Tibial nerve (tissue), 4 donors: ENCODE data around the gene BAIAP2L2. TPM values are rescaled to one million over a fixed set of nuclear protein-coding genes. Genes with fewer than 3 reads are reported as not detected.

Source experiments
- DNase-seq, 2 donors: peaks; one replicate each; pipeline ENCODE4 v3.0.0-alpha.2; 2019; ENCODE audit warnings: low spot score in 2 of 2
- H3K27ac ChIP-seq, 4 donors: fragments of 200-600 bp; sonication (generic) in 3 of 4; one replicate each; pipeline ENCODE4 v1.5.1; 2017 to 2019; ENCODE audit warnings: mild to moderate bottlenecking in 1 of 4
- H3K27me3 ChIP-seq, 2 donors: fragments of 200-600 bp; sonication (generic) in 1 of 2; one replicate each; pipeline versions ENCODE4 v1.5.1 to v1.6.0; 2017 to 2019
- H3K36me3 ChIP-seq, 3 donors: fragments of 200-600 bp; sonication (generic); one replicate each; pipeline ENCODE4 v1.5.1; 2018 to 2019
- H3K4me1 ChIP-seq, 4 donors: fragments of 200-600 bp; sonication (generic) in 3 of 4; one replicate each; pipeline ENCODE4 v1.5.1; 2017 to 2019
- H3K4me3 ChIP-seq, 4 donors: fragments of 200-600 bp; sonication (generic) in 3 of 4; one replicate each; pipeline ENCODE4 v1.5.1; 2017 to 2019; ENCODE audit warnings: mild to moderate bottlenecking in 1 of 4, moderate library complexity in 1 of 4
- H3K9me3 ChIP-seq, 4 donors: fragments of 200-600 bp; sonication (generic) in 3 of 4; one replicate each; pipeline ENCODE4 v1.5.1; 2017 to 2019
- CTCF ChIP-seq, 5 experiments: fragments of 200-600 bp in 3 of 5; fragments of 450-650 bp in 2 of 5; sonication (generic) in 3 of 5; IDR thresholded peaks; one replicate each; pipeline ENCODE4 v1.5.1; 2016 to 2019; ENCODE audit warnings: antibody characterized with exemption in 5 of 5, mild to moderate bottlenecking in 3 of 5, moderate library complexity in 2 of 5
- EP300 ChIP-seq, 2 donors: sonication (generic); formaldehyde crosslinking; IDR thresholded peaks; one replicate each; pipeline ENCODE4 v1.6.1; 2017; ENCODE audit warnings: antibody characterized with exemption in 2 of 2, mild to moderate bottlenecking in 1 of 2
- POLR2A ChIP-seq, 2 donors: fragments of 450-650 bp; IDR thresholded peaks; one replicate each; pipeline ENCODE4 v1.6.1; 2017; ENCODE audit warnings: antibody characterized with exemption in 2 of 2, mild to moderate bottlenecking in 2 of 2, moderate library complexity in 2 of 2
- WGBS, 2 donors: methylation state at CpG; one replicate each; pipeline ENCODE4 v1.1.5; 2018; 5-methylcytosine and 5-hydroxymethylcytosine counted together
- total RNA-seq, 4 donors: library from RNA; depleted of rRNA; stranded (reverse); fragments of >200 nt; gene quantifications; one replicate each; pipeline ENCODE4 v1.1.0, GENCODE V29; 2016

BAIAP2L2 gene
- total RNA-seq, 4 donors from 2014 or later, result 1.3 to 2.7 (median 2.1) TPM; not detected in 1

- H3K4me1 ChIP-seq, result peaks cover 0 to 41% (median 14%) of the 10 kb centered on the region in 4 donors
- H3K4me3 ChIP-seq, result peak overlapping the region in 1 of 4 donors; percentile 51
- no peak for TF ChIP-seq POLR2A (IDR thresholded peaks at IDR 0.05)
- TF ChIP-seq CTCF (IDR thresholded peaks at IDR 0.05), result no peak
- no peak for TF ChIP-seq EP300 (IDR thresholded peaks at IDR 0.05)
- H3K27me3 ChIP-seq, result peaks cover 0 to 26% of the 10 kb centered on the region in 2 donors
- H3K27ac ChIP-seq, result peak overlapping the region in 1 of 4 donors; percentile 51
- H3K9me3 ChIP-seq, result no peaks in the 10 kb centered on the region
- peaks cover 0 to 40% (median 2%) of the 10 kb centered on the region in 3 donors for H3K36me3 ChIP-seq
- WGBS, 2 donors, result 71 to 78% methylated on average over 24 of the region's 24 CpGs
- DNase-seq, result no peak
Observed at GRCh38 chr22:38082986-38083710, 27.3 kb downstream of the BAIAP2L2 start.

- no peak for TF ChIP-seq POLR2A (IDR thresholded peaks at IDR 0.05)
- no peak for TF ChIP-seq EP300 (IDR thresholded peaks at IDR 0.05)
- no peak for TF ChIP-seq CTCF (IDR thresholded peaks at IDR 0.05)
- Histone ChIP-seq H3K4me3 (peak overlapping the region in 3 of 4 donors; percentile 18 to 51 (median 46)), H3K9me3 (no peaks in the 10 kb centered on the region), H3K4me1 (peaks cover 0 to 41% (median 14%) of the 10 kb centered on the region in 4 donors), H3K36me3 (peaks cover 0 to 32% (median 2%) of the 10 kb centered on the region in 3 donors), H3K27ac (peak overlapping the region in 1 of 4 donors; percentile 62), H3K27me3 (peaks cover 0 to 24% of the 10 kb centered on the region in 2 donors)
- no peak for DNase-seq
- 30 to 41% methylated on average over 2 to 52 of the region's 52 CpGs for WGBS, 2 donors
Observed at GRCh38 chr22:38081941-38082828, 28.3 kb downstream of the BAIAP2L2 start.

- H3K9me3 ChIP-seq, result no peaks in the 10 kb centered on the region
- peaks cover 0 to 30% (median 2%) of the 10 kb centered on the region in 3 donors for H3K36me3 ChIP-seq
- H3K27me3 ChIP-seq, result peaks cover 0 to 24% of the 10 kb centered on the region in 2 donors
- H3K27ac ChIP-seq, result peak overlapping the region in 1 of 4 donors; percentile 62
- H3K4me1 ChIP-seq, result peaks cover 0 to 41% (median 14%) of the 10 kb centered on the region in 4 donors
- H3K4me3 ChIP-seq, result peak overlapping the region; percentile 18 to 51 (median 40)
- 3 to 50% methylated on average over 2 to 7 of the region's 17 CpGs for WGBS, 2 donors
- no peak for TF ChIP-seq POLR2A (IDR thresholded peaks at IDR 0.05)
- no peak for TF ChIP-seq EP300 (IDR thresholded peaks at IDR 0.05)
- DNase-seq, result no peak
Observed at GRCh38 chr22:38081636-38081940, 28.9 kb downstream of the BAIAP2L2 start.

GRCh38 chr22:38080850-38081635 is 29.4 kb downstream of the BAIAP2L2 start:
- TF ChIP-seq POLR2A (IDR thresholded peaks at IDR 0.05) (no peak), EP300 (IDR thresholded peaks at IDR 0.05) (peak in 1 of 2 donors; percentile 30), CTCF (IDR thresholded peaks at IDR 0.05) (peak in 1 of 5 experiments; percentile 29)
- Histone ChIP-seq H3K9me3 (no peaks in the 10 kb centered on the region), H3K36me3 (peaks cover 0 to 24% (median 1%) of the 10 kb centered on the region in 3 donors), H3K27ac (peak overlapping the region in 1 of 4 donors; percentile 62), H3K4me1 (peaks cover 0 to 44% (median 14%) of the 10 kb centered on the region in 4 donors), H3K27me3 (peaks cover 0 to 24% of the 10 kb centered on the region in 2 donors), H3K4me3 (peak overlapping the region; percentile 31 to 51 (median 40))
- WGBS, 2 donors, result 5 to 33% methylated on average over 5 to 65 of the region's 110 CpGs
- DNase-seq, result no peak

GRCh38 chr22:38080474-38080849 is 30.0 kb downstream of the BAIAP2L2 start:
- H3K36me3 ChIP-seq, result peaks cover 0 to 21% (median 0%) of the 10 kb centered on the region in 3 donors
- no peaks in the 10 kb centered on the region for H3K9me3 ChIP-seq
- peak overlapping the region in 1 of 4 donors; percentile 62 for H3K27ac ChIP-seq
- WGBS, 2 donors, result 58 to 66% methylated on average over 10 of the region's 11 CpGs
- TF ChIP-seq CTCF (IDR thresholded peaks at IDR 0.05) (no peak), POLR2A (IDR thresholded peaks at IDR 0.05) (no peak), EP300 (IDR thresholded peaks at IDR 0.05) (no peak)
- no peak for DNase-seq
- H3K27me3 ChIP-seq, result peaks cover 0 to 24% of the 10 kb centered on the region in 2 donors
- H3K4me3 ChIP-seq, result peak overlapping the region in 1 of 4 donors; percentile 51
- peaks cover 0 to 49% (median 14%) of the 10 kb centered on the region in 4 donors for H3K4me1 ChIP-seq
